ENCODE results near the gene FRMD4B.
A peak's percentile ranks its signal among the peaks of the same experiment; 100 is the strongest.

FRMD4B gene

GRCh38 chr3:69161587-69162307 lies 224.1 kb downstream of the FRMD4B start:
- DNase-seq: peak; percentile 57

- no peak for DNase-seq
Measured at GRCh38 chr3:69160525-69160924, 225.4 kb downstream of the FRMD4B start.

GRCh38 chr3:69160107-69160506 lies 225.8 kb downstream of the FRMD4B start:
- no peak for DNase-seq

GRCh38 chr3:69149586-69149985 lies 236.3 kb downstream of the FRMD4B start:
- DNase-seq: no peak

- no peak for DNase-seq
Measured at GRCh38 chr3:69145688-69146087, 240.2 kb downstream of the FRMD4B start.

- peak; percentile 17 for DNase-seq
Measured at GRCh38 chr3:69144631-69145245, 241.2 kb downstream of the FRMD4B start.

GRCh38 chr3:69143612-69144011 lies 242.3 kb downstream of the FRMD4B start:
- DNase-seq: no peak

- DNase-seq: no peak
Measured at GRCh38 chr3:69142797-69143454, 243.0 kb downstream of the FRMD4B start.

GRCh38 chr3:69142090-69142489 lies 243.8 kb downstream of the FRMD4B start:
- DNase-seq: no peak

- no peak for DNase-seq
Measured at GRCh38 chr3:69141313-69141712, 244.6 kb downstream of the FRMD4B start.

- no peak for DNase-seq
Measured at GRCh38 chr3:69137412-69137811, 248.5 kb downstream of the FRMD4B start.

GRCh38 chr3:69137005-69137404 lies 248.9 kb downstream of the FRMD4B start:
- no peak for DNase-seq

- no peak for DNase-seq
Measured at GRCh38 chr3:69130689-69131088, 255.2 kb downstream of the FRMD4B start.

- DNase-seq: no peak
Measured at GRCh38 chr3:69129531-69129930, 256.4 kb downstream of the FRMD4B start.

- DNase-seq: no peak
Measured at GRCh38 chr3:69128509-69128908, 257.4 kb downstream of the FRMD4B start.

GRCh38 chr3:69126999-69127398 lies 258.9 kb downstream of the FRMD4B start:
- DNase-seq: no peak

GRCh38 chr3:69126216-69126615 lies 259.7 kb downstream of the FRMD4B start:
- DNase-seq: no peak

GRCh38 chr3:69122403-69122802 lies 263.5 kb downstream of the FRMD4B start, which contains the start of gene LMOD3:
Gene LMOD3, minus strand, starts transcription at chr3:69122595. Its CDS starts 209 bp downstream, at chr3:69122386.
- no peak for DNase-seq

- no peak for DNase-seq
Measured at GRCh38 chr3:69121950-69122349, 263.9 kb downstream of the FRMD4B start.

- no peak for DNase-seq
Measured at GRCh38 chr3:69121513-69121912, 264.4 kb downstream of the FRMD4B start.

- peak; percentile 81 for DNase-seq
Measured at GRCh38 chr3:69120879-69121464, 264.9 kb downstream of the FRMD4B start.

Data from RPMI8226 (cell line).